ENCODE measurements around the gene SUSD6.
"Not testable (repeated sequence)": the region's sequence is repeated elsewhere in the genome, so short reads cannot be mapped to it uniquely, and the experiment has no call there.

The SUSD6 gene

DNA sequence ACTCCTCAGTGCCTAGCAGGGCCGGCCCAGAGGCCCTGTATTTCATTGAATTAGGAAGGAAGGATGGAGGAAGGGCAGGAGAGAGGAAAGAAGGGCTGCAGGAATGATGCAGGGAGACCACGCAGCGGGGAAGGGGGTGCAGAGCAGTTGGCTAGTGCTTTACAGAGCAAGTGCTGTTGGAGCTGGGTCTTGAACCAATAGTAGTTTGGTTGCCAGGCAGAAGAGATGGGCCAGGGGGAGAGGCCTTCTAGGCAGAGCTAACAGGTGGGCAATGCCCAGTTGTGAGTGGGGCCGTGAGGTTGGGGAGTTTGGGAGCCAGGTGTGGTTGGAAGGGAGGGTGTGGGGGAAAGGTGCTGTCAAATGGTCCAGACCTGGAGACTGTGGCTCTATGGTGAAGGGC lies 116.5 kb downstream of the SUSD6 start:
- no peaks in the 10 kb centered on the region for H3K9me3 ChIP-seq (ENCODE audit: low read length)
- no peak overlapping the region for H3K27ac ChIP-seq (ENCODE audit: low read depth, low read length)
- H3K4me1 ChIP-seq (ENCODE audit: insufficient read depth, low read length) = peaks cover 5% of the 10 kb centered on the region
- no peaks in the 10 kb centered on the region for H3K27me3 ChIP-seq (ENCODE audit: control insufficient read depth in 1 of 2, insufficient read depth in 2 of 2, low read length in 2 of 2)
- H3K4me3 ChIP-seq (ENCODE audit: low read depth in 1 of 2, low read length in 2 of 2) = no peak overlapping the region
- H3K36me3 ChIP-seq (ENCODE audit: insufficient read depth, low read length) = no peaks in the 10 kb centered on the region
- no peak overlapping the region for H3K9ac ChIP-seq (ENCODE audit: low read length)

DNA sequence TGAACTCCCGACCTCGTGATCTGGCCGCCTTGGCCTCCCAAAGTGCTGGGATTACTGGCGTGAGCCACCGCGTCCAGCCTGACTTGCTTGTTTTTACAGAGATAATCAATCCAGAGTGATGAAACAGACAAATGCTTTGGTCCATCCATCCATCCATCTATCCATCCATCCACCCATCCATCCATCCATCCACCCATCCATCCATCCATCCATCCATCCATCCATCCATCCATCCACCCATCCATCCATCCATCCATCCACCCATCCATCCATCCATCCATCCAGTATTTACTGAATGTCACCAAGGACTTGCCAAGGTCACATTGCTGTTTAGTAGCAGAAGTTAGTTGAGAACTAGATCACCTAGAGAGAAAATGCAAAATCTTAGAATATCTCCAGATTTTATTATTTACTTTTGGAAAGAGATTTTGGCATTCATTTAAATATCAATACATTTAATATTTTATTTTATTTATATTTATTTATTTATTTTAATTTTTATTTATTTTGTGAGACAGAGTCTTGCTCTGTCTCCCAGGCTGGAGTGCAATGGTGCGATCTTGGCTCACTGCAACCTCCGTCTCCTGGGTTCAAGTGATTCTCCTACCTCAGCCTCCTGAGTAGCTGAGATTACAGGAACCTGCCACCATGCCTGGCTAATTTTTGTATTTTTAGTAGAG lies 120.7 kb downstream of the SUSD6 start:
- not testable (repeated sequence) for H3K27ac ChIP-seq (ENCODE audit: low read depth, low read length); H3K9me3 ChIP-seq (ENCODE audit: low read length); H3K36me3 ChIP-seq (ENCODE audit: insufficient read depth, low read length); H3K4me3 ChIP-seq (ENCODE audit: low read depth in 1 of 2, low read length in 2 of 2); H3K27me3 ChIP-seq (ENCODE audit: control insufficient read depth in 1 of 2, insufficient read depth in 2 of 2, low read length in 2 of 2); H3K4me1 ChIP-seq (ENCODE audit: insufficient read depth, low read length); H3K9ac ChIP-seq (ENCODE audit: low read length)

DNA sequence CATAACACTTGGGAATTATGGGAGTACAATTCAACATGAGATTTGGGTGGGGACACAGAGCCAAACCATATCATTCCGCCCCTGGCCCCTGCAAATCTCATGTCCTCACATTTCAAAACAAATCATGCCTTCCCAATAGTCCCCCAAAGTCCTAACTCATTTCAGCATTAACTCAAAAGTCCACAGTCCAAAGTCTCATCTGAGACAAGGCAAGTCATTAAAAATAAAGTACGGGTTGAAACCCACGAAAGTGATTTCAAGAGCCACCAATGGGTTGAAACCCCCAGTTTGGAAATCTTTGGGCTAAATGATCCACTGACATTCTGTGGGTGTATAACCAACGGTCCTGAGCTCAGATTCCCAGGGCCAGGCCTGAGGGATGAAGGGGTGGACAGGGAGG lies 125.0 kb downstream of the SUSD6 start:
- H3K27me3 ChIP-seq (ENCODE audit: control insufficient read depth in 1 of 2, insufficient read depth in 2 of 2, low read length in 2 of 2); H3K27ac ChIP-seq (ENCODE audit: low read depth, low read length); H3K9ac ChIP-seq (ENCODE audit: low read length); H3K4me1 ChIP-seq (ENCODE audit: insufficient read depth, low read length); H3K9me3 ChIP-seq (ENCODE audit: low read length); H3K4me3 ChIP-seq (ENCODE audit: low read depth in 1 of 2, low read length in 2 of 2); H3K36me3 ChIP-seq (ENCODE audit: insufficient read depth, low read length): not testable (repeated sequence)

DNA sequence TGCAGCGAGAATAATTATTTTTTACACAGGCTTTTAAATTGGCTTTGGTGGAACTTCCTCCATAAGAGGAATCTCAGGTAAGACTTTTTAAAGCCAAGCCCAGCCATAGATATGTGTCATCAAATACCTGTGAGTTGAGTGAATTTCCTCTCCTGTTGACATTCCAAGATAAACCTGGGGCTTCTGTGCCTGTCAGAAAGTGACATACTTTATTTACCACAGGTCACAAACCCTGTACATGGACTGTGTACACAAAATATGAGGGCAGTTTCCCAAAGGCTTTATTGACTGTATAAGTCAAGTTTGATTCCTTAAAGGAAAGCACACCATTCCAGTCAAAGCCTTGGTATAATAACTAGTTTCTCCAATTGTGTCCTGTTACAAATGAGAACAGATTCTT lies 129.7 kb downstream of the SUSD6 start:
- Histone ChIP-seq H3K4me3 (ENCODE audit: low read depth in 1 of 2, low read length in 2 of 2) (no peak overlapping the region), H3K4me1 (ENCODE audit: insufficient read depth, low read length) (no peaks in the 10 kb centered on the region), H3K27ac (ENCODE audit: low read depth, low read length) (no peak overlapping the region), H3K9me3 (ENCODE audit: low read length) (no peaks in the 10 kb centered on the region), H3K36me3 (ENCODE audit: insufficient read depth, low read length) (no peaks in the 10 kb centered on the region), H3K27me3 (ENCODE audit: control insufficient read depth in 1 of 2, insufficient read depth in 2 of 2, low read length in 2 of 2) (no peaks in the 10 kb centered on the region), H3K9ac (ENCODE audit: low read length) (no peak overlapping the region)

DNA sequence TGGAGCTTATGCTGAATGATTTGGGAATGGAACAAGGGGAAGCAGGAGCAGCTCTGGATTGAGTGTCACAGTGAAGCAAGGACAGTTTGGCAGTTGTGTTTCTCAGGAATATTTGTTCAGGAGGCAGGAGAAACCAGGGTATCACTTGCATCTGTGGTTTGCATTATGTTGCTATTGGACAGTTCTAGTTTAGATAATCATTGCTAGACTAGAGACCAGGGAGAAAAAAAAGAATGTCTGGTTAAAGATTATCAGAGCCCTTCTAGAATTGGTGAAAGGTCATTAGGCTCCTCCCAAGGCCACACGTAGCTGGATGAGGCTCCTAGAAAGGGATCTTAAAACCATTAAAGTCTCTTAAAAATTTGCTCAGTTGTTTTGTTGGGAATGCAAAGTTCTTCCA lies 138.6 kb downstream of the SUSD6 start:
- Histone ChIP-seq H3K4me3 (ENCODE audit: low read depth in 1 of 2, low read length in 2 of 2) (no peak overlapping the region), H3K27me3 (ENCODE audit: control insufficient read depth in 1 of 2, insufficient read depth in 2 of 2, low read length in 2 of 2) (no peaks in the 10 kb centered on the region), H3K4me1 (ENCODE audit: insufficient read depth, low read length) (no peaks in the 10 kb centered on the region), H3K9me3 (ENCODE audit: low read length) (no peaks in the 10 kb centered on the region), H3K27ac (ENCODE audit: low read depth, low read length) (no peak overlapping the region), H3K36me3 (ENCODE audit: insufficient read depth, low read length) (no peaks in the 10 kb centered on the region), H3K9ac (ENCODE audit: low read length) (no peak overlapping the region)

DNA sequence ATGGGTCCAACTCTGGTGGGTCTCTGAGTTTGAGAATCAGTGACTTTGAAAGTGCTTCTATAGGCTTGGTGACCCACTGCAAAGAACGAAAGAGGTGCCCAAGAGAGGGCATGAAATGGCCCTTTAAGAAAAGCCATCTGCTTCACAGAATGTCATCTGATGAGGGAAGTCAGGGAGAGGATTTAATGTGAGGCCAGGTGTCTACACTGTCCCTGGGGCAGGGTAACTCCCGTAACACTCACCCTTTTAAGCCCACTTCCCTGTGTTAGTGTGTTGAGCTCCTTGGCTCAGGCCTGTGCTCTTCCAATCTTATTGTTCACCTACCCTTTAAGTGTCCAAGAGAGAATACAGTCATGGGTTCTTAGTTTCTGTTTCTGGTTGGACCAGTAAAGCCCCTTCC lies 139.1 kb downstream of the SUSD6 start:
- Histone ChIP-seq H3K9ac (ENCODE audit: low read length) (no peak overlapping the region), H3K9me3 (ENCODE audit: low read length) (no peaks in the 10 kb centered on the region), H3K36me3 (ENCODE audit: insufficient read depth, low read length) (no peaks in the 10 kb centered on the region), H3K4me3 (ENCODE audit: low read depth in 1 of 2, low read length in 2 of 2) (no peak overlapping the region), H3K27ac (ENCODE audit: low read depth, low read length) (no peak overlapping the region), H3K27me3 (ENCODE audit: control insufficient read depth in 1 of 2, insufficient read depth in 2 of 2, low read length in 2 of 2) (no peaks in the 10 kb centered on the region), H3K4me1 (ENCODE audit: insufficient read depth, low read length) (no peaks in the 10 kb centered on the region)

DNA sequence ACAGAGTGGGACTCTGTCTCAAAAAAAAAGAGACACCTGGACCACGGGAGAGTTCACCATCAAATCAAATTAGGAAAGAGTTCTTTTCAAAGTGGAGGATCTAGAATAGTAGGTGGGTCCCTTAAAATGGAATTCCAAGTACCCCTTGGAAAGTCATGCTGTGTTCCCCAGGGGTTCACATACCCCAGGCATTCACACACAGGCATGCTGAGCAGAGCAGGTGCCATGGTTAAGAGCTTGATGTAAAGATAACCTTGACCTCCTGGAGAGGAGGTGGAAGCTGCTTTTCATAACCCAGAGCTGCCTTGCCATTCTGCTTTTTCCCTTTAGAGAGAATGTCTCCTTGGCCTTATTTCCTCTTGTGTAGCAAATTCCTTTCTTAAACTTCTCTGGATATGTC lies 141.4 kb downstream of the SUSD6 start:
- Histone ChIP-seq H3K4me3 (ENCODE audit: low read depth in 1 of 2, low read length in 2 of 2) (no peak overlapping the region), H3K9ac (ENCODE audit: low read length) (no peak overlapping the region), H3K27ac (ENCODE audit: low read depth, low read length) (no peak overlapping the region), H3K27me3 (ENCODE audit: control insufficient read depth in 1 of 2, insufficient read depth in 2 of 2, low read length in 2 of 2) (no peaks in the 10 kb centered on the region), H3K9me3 (ENCODE audit: low read length) (no peaks in the 10 kb centered on the region), H3K36me3 (ENCODE audit: insufficient read depth, low read length) (no peaks in the 10 kb centered on the region), H3K4me1 (ENCODE audit: insufficient read depth, low read length) (no peaks in the 10 kb centered on the region)

DNA sequence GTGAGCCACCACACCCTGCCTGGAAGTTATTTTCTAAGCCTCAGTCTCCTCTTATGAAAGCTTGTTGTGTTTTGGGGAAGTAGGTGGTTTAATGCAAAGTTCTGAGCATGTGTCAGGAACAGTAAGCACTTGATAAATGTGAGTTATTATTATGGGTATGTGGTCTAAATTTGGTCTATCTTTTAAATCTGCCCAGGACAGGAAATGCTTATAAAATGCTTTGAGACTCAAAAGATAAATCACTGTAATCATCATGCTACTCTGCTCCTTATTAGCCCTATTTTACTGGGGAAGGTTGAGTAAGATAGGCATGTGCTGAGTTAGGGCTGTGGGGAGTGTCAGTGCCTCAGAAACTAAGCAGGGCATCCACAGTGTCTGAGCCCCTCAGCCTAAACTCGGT lies 142.5 kb downstream of the SUSD6 start:
- Histone ChIP-seq H3K27ac (ENCODE audit: low read depth, low read length) (no peak overlapping the region), H3K36me3 (ENCODE audit: insufficient read depth, low read length) (no peaks in the 10 kb centered on the region), H3K9me3 (ENCODE audit: low read length) (no peaks in the 10 kb centered on the region), H3K4me1 (ENCODE audit: insufficient read depth, low read length) (no peaks in the 10 kb centered on the region), H3K9ac (ENCODE audit: low read length) (no peak overlapping the region), H3K4me3 (ENCODE audit: low read depth in 1 of 2, low read length in 2 of 2) (no peak overlapping the region), H3K27me3 (ENCODE audit: control insufficient read depth in 1 of 2, insufficient read depth in 2 of 2, low read length in 2 of 2) (no peaks in the 10 kb centered on the region)

DNA sequence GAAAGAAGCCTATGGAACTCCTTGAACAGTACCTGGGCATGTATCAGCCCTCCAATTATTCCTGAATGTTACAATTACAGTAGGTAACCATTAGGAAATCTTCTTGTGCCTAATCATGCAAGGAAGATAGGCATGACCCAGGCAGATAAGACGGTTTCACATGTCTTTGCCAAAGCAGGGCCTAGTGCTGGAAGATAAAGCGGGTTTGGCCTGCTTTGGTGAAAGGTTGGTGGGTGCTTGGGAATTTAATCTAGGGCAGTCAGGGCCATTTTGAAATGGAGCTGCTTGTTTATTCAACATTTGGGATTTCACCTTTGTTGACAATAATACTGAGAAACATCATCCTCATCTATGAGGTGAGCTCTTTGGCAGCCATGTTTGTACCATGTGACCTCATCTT lies 143.1 kb downstream of the SUSD6 start:
- no peaks in the 10 kb centered on the region for H3K4me1 ChIP-seq (ENCODE audit: insufficient read depth, low read length)

DNA sequence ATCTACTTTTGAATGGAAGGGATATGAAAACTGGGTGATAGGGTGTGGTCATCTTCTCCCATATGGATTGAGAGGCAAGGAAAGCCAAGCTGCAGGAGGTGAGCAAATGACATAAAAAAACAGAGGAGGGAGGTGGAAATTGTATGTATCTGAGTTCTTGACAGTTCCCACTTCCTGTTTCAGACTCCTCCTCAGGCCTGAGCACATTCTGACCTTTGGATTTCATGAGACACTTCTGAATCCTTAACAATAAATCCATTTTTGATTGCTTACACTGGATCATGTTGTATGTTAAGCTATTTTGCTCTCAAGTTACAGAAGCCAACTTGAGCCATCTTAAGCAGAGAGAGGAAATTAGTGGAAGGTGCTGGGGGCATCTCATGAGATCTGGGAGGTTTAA lies 143.9 kb downstream of the SUSD6 start:
- H3K9me3 ChIP-seq (ENCODE audit: low read length) = no peaks in the 10 kb centered on the region
- H3K9ac ChIP-seq (ENCODE audit: low read length) = no peak overlapping the region
- no peaks in the 10 kb centered on the region for H3K27me3 ChIP-seq (ENCODE audit: control insufficient read depth in 1 of 2, insufficient read depth in 2 of 2, low read length in 2 of 2)
- no peak overlapping the region for H3K4me3 ChIP-seq (ENCODE audit: low read depth in 1 of 2, low read length in 2 of 2)
- no peaks in the 10 kb centered on the region for H3K4me1 ChIP-seq (ENCODE audit: insufficient read depth, low read length)
- H3K27ac ChIP-seq (ENCODE audit: low read depth, low read length) = no peak overlapping the region
- H3K36me3 ChIP-seq (ENCODE audit: insufficient read depth, low read length) = no peaks in the 10 kb centered on the region

More for the DNA sequence above, 143.1 kb downstream of the SUSD6 start:
- Histone ChIP-seq H3K9me3 (ENCODE audit: low read length) (no peaks in the 10 kb centered on the region), H3K36me3 (ENCODE audit: insufficient read depth, low read length) (no peaks in the 10 kb centered on the region), H3K27ac (ENCODE audit: low read depth, low read length) (no peak overlapping the region), H3K9ac (ENCODE audit: low read length) (no peak overlapping the region), H3K4me3 (ENCODE audit: low read depth in 1 of 2, low read length in 2 of 2) (no peak overlapping the region), H3K27me3 (ENCODE audit: control insufficient read depth in 1 of 2, insufficient read depth in 2 of 2, low read length in 2 of 2) (no peaks in the 10 kb centered on the region)

DNA sequence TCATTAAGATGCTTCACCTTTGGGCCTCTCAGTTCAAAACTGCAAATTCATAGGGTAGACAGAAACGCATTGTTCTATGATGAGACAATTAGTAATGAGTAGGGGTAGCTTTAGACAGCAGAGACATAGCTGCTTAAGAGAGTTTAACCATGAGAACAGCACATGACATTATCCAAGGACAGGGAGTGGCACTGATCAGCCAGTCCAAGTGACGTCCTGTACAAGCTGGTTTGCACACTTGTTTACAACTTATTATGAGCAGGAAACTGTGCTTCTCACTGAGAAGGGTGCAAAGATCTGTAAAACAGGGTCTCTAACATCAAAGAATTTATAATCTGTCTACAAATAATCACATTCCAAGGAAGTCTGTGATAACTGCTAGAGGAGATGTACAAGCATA lies 144.4 kb downstream of the SUSD6 start:
- Histone ChIP-seq H3K27ac (ENCODE audit: low read depth, low read length) (no peak overlapping the region), H3K36me3 (ENCODE audit: insufficient read depth, low read length) (no peaks in the 10 kb centered on the region), H3K9ac (ENCODE audit: low read length) (no peak overlapping the region), H3K4me3 (ENCODE audit: low read depth in 1 of 2, low read length in 2 of 2) (no peak overlapping the region), H3K27me3 (ENCODE audit: control insufficient read depth in 1 of 2, insufficient read depth in 2 of 2, low read length in 2 of 2) (no peaks in the 10 kb centered on the region), H3K4me1 (ENCODE audit: insufficient read depth, low read length) (no peaks in the 10 kb centered on the region), H3K9me3 (ENCODE audit: low read length) (no peaks in the 10 kb centered on the region)

DNA sequence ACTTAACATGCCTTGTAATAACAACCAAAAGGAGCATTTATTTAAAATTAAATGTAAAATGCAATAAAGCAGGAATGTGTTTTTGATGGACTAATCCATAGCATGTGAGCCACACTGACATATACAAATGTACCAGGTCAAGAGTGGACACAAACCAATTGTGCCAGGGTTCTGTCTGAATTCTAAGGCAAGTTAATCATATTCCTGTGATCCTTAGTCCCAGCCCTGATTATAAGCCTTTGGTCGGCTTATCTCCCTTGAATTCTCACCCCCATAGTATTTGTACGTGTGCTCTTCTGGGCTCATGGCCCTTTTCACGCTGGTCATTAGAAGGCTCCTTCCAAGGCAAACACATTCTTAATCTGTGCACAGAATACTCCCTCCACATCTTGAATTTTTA lies 144.9 kb downstream of the SUSD6 start:
- H3K9ac ChIP-seq (ENCODE audit: low read length) = no peak overlapping the region
- H3K4me1 ChIP-seq (ENCODE audit: insufficient read depth, low read length) = no peaks in the 10 kb centered on the region
- H3K27ac ChIP-seq (ENCODE audit: low read depth, low read length) = no peak overlapping the region
- no peaks in the 10 kb centered on the region for H3K36me3 ChIP-seq (ENCODE audit: insufficient read depth, low read length)
- no peaks in the 10 kb centered on the region for H3K27me3 ChIP-seq (ENCODE audit: control insufficient read depth in 1 of 2, insufficient read depth in 2 of 2, low read length in 2 of 2)
- no peak overlapping the region for H3K4me3 ChIP-seq (ENCODE audit: low read depth in 1 of 2, low read length in 2 of 2)
- no peaks in the 10 kb centered on the region for H3K9me3 ChIP-seq (ENCODE audit: low read length)
